Activated CD8-positive, alpha-beta memory T cell treated with anti-CD3 and anti-CD28 coated beads for 24 hours (primary cell): ENCODE results near the gene CLPX.
"Not testable (repeated sequence)": the region's sequence is repeated elsewhere in the genome, so short reads cannot be mapped to it uniquely, and the experiment has no call there.

Experiments
- DNase-seq: peaks from one replicate; pipeline ENCODE4 v3.0.0-alpha.2; 2020

Gene CLPX

DNA sequence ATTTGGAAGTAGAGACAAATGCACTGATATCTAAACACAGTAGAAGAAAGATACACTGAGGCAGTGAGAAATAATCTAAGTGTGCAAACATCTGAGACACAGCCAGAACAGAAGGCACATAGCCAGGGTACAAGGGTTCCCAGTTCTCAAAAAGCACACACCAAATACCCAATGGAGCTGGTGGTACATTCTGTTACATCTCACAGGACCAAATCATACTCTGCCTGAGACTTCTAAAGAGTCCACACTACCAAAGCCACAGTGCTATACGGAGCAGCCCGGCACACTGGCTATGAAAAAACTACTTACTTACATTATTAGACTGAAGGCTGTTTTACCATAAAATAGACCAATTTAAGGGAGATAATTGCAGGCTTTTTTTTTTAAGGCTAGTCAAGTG lies 19.3 kb downstream of the CLPX start:
- DNase-seq = no peak

DNA sequence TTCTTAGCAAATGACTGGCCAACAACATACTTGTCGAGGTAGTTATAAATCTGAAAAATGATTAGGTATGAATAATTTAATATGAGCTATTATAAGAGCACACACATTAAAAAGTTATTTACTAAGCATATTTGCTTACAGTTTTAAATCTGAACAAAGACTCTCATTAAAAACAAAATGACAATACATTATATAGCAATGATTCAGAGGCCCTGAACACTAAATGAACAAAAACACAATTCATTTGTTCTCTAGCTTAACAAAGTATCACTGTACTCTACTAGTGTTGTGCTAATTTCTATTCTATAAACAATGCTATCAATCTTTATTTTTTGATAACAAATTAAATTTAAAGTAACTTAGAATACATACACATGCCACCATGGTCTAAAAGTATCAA lies 21.0 kb downstream of the CLPX start:
- no peak for DNase-seq

DNA sequence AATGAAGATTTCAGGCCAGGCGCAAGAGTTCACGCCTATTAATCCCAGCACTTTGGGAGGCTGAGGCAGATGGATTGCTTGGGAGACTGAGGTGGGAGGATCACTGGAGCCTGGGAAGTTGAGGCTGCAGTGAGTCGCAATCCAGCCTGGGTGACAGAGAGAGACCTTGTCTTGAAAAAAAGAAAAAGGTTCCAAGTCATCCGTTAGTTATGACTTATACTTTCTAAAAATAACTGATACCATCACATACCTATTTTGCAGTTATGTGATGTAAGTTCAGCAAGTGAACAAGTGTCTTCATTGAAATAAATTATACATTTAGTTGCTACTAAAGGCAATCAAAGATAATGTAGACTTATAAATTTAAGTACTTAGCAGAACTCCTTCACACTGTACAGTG lies 22.1 kb downstream of the CLPX start:
- no peak for DNase-seq

DNA sequence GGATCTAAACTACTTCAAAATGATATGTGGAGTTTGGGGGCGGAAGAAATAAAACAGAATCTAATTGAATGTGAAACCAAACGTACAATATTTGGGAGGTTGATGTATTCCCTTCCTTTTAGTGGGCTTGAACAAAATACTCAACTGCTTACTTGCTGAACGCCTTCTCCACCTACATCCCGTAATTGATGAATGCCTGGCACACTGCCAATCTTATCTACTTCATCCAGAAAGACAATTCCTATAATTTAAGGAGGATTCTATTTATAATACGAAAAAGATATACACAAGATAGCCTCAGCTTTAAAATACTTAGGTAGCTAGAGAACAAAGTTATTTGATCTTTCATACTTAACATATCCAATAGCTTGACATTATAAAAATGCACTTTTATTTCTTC lies 28.4 kb downstream of the CLPX start:
- no peak for DNase-seq

DNA sequence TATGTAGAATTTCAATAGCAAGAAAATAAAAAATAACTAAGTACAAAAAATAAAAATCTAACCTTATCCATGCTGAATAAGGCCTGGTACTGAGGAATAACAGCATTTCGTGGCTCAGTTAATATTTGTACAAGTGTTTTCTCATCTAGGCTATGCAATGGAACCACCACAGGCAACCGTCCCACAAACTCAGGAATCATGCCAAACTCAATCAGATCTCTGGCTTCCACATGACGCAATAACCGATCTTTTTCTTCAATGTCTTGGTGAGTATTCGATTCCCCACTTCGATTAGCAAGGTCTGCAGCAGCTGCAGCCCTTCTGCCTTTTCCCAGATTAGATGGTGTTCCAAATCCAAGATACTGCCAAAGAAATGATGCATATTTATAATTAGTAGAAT lies 30.4 kb downstream of the CLPX start:
- DNase-seq = no peak

DNA sequence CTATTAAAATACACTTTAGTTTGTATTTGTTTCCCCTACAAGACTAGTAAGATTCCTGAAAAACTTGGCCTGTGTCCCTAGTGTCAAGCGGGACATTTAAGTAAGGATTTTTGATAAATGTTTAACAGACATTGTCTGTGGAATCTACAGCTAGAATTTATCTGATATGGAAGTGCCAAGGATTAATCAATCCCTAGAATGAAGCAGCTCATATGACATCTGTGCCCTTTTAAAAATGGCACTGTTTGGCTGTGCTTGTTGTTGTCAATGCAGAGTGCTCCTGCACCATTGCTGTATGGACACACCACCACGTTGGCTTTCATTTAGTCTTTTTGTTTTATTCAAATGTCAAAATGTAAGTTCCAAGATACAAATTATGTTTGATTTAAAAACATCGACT lies 37.2 kb downstream of the CLPX start:
- DNase-seq = no peak

DNA sequence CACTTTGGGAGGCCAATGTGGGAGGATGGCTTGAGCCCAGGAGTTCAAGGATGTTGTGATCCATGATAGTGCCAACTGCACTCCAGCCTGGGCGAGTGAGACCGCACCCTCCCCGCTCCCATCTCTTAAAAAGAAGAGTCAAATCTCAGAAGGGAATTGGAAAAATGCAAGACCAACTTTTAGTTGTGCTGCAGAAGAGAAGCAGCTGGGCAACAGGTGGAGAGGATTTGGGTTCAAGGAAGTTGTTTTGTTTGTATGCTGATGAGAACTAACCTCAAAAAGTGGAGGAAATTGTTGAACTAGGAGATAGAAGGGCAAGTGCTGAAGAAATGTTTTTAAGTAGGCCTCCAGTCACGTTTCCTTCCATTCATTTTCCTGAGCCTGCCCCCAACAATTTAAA lies 38.7 kb downstream of the CLPX start:
- DNase-seq = no peak

DNA sequence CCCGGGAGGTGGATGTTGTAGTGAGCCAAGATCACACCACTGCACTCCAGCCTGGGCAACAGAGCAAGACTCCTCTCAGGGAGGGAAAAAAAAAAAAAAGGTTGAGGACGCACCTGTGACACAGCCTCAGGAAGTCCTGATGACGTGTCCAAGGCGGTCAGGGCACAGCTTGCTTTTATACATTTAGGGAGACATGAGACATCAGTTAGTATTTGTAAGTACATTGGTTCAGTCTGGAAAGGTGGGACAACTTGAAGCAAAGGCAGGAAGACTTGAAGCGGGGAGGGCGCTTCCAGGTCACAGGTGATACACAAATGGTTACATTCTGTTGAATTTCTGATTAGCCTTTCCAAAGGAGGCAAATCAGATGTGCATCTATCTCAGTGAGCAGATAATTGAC lies 46.5 kb downstream of the CLPX start:
- DNase-seq = not testable (repeated sequence)

DNA sequence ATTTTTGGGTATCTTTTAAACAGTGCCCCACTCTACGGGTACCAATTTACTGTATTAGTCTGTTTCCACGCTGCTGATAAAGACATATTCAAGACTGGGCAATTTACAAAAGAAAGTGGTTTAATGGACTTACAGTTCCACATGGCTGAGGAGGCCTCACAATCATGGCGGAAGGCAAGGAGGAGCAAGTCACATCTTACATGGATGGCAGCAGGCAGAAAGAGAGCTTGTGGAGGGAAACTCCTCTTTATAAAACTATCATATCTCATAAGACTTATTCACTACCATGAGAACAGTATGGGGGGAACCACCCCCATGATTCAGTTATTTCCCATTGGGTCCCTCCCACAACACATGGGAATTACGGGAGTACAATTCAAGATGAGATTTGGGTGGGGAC lies 47.2 kb downstream of the CLPX start:
- DNase-seq = not testable (repeated sequence)

DNA sequence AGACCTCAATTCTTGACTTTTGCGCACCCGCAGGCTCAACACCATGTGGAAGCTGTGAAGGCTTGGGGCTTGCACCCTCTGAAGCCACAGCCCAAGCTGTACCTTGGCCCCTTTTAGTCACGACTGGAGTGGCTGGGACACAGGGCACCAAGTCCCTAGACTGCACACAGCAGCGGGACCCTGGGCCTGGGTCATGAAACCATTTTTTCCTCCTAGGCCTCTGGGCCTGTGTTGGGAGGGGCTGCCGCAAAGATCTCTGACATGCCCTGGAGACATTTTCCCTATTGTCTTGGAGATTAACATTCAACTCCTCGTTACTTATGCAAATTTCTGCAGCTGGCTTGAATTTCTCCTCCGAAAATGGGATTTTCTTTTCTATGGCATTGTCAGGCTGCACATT lies 48.1 kb downstream of the CLPX start:
- DNase-seq = not testable (repeated sequence)

DNA sequence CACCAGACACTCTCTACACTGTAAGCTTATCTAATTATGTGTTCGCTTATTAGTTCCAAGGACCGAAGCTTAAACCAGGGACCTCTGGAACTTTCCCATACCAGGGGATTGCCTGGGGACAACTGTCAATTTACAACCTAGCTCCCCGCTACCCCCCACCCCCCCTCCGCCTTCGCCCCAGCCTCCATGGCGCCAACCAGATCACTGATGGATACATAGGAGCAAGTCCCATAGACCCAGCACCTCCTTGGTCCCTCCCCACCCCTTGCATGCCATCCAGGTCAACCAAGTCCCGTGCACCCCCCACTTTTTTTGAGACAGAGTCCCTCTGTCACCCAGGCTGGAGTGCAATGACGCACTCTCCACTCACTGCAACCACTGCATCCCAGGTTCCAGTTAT lies 50.6 kb downstream of the CLPX start:
- no peak for DNase-seq

DNA sequence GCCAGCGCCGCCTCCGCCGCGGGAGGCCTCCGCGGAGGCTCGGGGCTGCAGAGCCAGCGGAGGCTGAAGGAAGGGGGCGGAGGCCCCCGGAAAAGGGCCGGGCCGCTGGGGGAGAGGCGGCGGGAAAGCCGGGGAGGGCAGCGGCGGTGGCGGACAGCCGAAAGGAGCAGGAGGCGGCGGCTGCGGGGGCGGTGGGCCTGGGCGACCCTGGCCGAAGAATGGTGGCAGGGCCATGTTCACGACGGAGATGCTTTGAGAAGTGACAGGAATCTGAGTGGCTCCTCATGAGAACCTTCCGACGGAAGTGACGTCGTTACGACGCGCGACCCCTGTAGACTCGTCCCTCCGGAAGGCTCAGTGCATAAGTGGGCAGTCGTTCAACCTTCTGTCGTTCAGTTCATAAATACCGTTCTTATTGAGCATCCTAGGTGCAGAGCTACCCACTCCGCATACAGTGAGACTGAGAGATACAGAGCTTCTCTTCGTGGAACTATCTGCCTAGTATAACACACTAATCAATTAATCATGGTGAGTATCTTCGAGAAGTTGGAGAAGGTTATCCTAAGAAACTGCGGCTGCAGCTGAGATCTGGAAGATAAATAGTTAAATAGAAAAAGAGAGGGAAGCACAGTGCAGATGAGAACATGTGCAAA lies 51.5 kb downstream of the CLPX start, which contains the start of gene PDCD7:
Gene PDCD7, minus strand, starts transcription at position 261 of the 653 bp plus-strand sequence. Its CDS starts 27 bp downstream, at position 234.
- peak; percentile 89 for DNase-seq

DNA sequence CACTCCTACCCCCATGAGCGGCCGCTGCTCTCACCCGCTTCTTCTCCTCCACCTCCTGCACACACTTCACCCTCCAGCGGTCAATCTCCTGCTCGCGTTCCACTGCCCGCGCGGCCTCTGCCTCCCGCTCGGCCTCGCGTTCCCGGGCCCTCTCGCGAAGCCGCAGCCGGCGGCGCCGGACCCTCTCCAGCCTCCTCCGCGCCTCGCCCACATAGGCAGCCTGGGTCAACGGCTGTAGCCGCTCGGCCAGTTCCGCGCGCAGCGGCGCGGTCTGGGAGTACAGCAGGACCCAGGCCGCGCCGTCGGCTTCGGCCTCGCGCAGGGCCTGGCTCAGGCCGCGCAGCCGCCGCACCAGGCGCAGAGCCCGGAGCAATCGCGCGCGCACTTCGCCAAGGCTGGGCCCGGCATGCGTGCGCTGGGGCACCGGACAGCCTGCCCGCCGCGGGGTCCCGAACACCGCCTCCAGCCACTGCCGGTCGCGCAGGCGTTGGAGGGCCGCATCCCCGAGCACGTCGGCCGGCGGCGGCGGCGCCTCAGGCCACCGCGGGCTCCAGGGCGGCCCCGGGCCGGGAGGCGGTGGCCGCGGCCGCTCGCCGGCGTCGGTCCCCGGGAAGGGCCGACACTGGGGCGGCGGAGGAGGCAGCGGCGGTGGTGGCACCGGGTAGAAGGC lies 52.1 kb downstream of the CLPX start:
- peak; percentile 72 for DNase-seq

DNA sequence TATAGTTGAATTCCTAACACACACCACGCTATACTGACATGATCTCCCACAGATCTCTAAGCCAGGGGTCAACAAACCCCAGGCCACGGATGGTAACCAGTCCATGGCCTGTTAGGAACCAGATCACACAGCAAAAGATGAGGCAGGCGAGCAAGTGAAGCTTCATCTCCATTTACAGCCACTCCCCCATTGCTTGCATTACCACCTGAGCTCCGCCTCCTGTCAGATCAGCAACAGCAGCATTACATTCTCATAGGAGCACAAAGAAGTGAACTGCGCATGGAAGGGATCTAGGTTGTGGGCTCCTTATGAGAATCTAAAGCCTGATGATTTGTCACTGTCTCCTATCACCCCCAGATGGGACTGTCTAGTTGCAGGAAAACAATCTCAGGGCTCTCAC lies 54.2 kb downstream of the CLPX start:
- no peak for DNase-seq

DNA sequence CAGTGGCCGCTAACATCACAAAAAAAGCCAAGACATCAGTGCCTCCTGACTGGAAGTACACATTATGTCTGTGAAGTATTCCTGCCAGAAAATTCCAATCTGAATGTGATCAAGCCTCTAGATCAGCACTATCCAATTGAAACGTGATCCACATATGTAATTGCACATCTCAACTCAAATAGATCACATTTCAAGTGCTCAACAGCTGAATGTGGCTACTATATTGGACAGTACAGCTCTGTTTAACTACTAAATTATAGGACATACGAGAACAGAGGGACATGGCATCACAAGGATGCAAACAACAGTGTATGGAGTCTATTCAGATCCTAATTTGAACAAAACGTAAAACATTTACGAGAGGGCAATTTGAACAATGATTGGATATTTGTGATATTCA lies 69.6 kb downstream of the CLPX start:
- no peak for DNase-seq

DNA sequence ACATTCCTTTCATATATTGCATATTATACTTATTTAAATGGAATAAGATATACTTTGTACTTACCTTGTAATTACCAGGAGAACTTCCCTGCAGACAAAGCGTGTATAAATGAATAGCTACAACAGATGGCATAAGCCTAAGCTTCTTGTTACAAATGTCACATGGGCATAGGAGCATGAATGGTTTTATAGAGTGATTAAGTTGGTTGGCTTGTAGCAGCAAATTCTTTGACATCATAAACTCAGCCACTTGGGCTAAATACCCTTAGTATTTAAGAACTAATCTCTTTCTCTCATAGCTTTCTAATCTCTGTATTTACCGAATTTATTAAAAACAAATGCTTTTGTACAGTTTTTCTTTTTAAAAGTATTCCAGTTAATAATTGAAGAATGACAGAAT lies 70.1 kb downstream of the CLPX start, which contains the start of gene UBAP1L:
Gene UBAP1L, minus strand, starts transcription at position 115 of the 400 bp plus-strand sequence. CDS start 8,985 bp downstream, outside the sequence.
- DNase-seq = no peak

DNA sequence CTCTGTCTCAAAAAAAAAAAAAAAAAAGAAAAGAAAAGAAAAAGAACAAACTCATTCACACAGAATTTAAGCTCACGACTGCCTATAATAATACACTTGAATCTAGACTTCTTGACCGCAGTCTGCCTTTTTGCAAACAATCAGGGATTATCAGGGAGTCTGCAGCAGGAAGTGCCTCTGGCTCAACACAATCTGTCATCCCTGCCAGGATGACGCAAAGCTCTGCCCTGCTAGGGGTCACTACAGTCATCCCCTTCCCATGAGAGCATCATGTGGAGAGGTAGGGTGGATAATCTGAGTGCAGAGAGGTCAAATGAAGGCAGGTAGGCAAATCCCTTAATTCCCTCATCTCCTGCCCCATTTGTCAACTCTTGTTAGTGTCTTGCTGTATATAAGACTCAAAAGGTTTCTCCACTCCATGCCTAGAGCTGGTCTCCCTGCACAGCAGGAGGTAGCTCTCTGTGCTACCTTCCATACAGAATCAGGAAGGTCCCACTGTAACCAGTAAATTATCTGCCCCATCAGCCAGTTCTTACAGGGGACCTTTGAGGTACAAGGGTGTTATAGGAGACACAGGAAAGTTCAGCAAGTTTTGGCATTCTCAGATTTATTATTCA lies 74.4 kb downstream of the CLPX start:
- DNase-seq = no peak

DNA sequence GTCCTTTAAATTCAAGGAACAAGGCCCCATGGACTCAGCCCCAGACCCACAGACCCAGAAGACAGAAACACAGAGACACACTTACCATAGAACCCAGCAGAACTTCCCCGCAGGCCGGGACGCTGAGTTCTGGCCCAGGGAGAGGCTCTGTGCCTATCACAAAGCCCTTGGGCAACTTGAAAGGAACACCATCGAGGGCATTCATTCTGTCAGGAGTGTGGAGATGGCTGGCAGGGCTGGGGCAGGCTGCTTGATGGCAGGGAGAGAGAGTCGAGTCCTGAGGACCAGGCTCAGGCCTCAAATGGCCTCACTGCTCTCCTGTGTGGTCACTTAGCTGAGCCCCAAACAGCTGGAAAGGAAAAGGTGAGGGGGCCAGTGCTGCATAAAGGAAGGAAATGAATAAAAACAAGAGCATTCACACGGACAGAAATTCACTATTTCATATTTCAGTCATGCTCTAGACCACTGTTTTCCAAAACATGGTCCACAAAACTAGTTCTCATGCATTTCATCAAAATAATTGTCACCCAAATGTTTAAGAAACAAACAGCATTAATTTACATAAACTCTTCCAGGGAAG lies 79.0 kb downstream of the CLPX start:
- DNase-seq = no peak

DNA sequence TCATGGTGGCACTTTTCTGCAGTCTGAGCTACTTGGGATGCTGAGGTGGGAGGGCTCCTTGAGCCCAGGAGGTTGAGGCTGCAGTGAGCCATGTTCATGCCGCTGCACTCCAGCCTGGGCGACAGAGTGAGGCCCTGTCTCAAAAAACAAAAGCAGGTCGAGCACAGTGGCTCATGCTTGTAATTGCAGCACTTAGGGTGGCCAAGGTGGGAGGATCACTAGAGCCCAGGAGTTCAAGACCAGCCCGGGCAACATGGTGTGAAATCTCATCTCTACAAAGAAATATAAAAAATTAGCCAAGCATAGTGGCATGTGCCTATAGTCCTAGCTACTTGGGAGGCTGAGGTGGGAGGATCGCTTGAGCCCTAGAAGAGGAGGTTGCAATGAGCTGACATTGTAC lies 80.1 kb downstream of the CLPX start:
- DNase-seq = no peak

DNA sequence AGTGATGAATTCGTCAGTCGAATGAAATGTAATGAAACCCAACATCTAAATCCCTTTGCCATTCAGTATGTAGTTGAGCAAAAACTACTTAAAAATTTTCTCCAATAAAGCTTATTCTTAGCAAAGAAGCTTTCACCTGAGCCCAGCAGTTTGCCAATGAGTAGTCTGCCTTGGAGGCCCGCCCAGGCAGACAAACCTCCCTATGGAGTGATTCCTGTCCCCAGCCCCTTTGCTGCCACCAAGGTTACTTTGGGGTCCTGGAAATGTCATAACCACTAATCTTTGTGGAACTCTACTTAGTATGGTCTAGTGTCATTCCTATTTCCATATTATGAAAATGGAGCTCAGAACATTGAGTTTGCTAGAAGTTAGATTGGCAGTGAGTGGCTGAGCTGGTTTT lies 82.2 kb downstream of the CLPX start:
- DNase-seq = no peak

DNA sequence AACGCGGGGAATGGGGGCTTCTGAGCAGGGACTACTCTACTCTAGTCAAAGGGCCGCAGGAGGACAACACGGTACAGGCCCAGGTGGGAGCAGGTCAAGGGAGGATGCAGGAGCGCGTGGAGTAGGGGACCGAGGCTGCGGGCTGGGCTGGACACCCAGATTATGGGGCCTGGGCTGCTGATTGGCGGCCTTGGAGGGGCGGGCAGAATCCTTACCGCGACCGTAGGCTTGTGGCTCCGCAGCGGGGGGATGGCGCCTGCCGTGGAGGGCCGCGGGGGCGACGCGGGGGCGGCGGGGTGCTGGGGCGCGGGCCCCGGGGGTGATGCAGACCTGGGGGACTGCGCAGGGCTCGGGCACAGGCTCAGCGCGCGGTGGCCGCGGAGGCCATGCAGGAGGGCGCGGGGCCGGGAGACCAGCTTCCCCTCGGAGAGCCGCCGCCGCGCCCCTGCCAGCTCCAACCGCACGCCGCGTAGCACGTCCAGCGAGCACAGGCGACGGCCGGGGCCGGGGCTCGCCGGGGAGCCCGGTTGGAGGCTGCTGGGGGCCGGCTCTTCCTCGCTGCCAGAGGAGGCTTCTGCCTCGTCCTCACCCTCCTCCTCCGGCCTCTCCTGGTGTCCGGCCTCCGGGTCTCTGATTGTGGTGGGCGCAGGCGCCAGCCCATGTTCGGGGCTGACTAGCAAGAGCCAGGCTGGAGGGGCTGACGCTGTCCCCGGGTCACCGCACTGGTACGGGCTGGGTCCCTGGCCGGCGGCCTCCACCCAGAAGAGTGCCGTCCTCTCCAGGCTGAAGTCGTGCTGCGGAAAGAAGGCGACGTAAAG lies 83.0 kb downstream of the CLPX start:
- no peak for DNase-seq

DNA sequence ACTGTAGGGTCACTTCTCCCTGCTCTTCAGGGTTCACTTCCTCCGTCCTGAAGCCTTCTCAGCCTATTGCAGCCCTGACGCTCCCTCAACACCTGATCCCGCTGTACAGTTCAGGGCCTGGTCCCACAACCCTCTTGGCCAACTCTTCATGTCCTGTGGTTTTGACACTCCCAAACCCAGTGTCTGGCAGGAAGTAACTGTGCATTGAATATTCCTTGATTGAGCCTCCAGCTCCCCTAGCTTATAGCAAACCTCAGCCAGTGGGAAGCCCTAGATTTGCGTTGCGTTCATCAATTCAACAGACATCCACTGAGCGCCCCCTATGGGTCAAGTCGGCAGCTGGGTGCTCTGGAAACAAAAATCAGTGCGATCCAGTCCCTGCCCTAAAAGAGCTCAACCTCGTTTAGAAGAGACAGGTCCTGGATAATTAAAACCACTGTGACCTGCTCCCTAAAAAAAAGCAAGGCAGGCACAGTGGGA lies 83.7 kb downstream of the CLPX start:
- peak; percentile 76 for DNase-seq

DNA sequence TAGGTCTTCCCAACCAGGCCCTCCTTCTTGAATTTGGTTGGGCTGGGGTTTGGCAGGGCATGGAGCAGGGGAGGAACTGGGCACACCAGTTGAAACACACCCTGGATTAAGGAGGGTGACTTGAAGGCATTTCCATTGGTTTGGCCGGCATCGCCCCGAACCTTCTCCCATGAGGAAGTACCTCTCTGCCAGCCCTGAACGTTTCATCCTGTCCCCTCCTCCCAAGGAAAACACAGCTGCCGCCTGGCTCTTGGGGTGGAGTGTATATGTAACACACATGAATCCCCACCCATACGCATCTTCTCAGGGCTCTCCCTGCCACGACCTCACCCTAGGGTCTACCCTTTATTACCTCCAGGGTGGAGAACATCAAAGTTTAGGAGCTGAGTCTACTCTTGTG lies 84.7 kb downstream of the CLPX start:
- DNase-seq = no peak
